Smooth muscle cell (in vitro differentiated cells): ENCODE measurements around the gene SNED1. TPM values are rescaled to one million over a fixed set of nuclear protein-coding genes. Genes with fewer than 3 reads are reported as not detected.

Source experiments
- DNase-seq: peaks from one replicate; lab custom pipeline; 2025; ENCODE audit not compliant: unreplicated experiment; lab: John Stamatoyannopoulos, UW
- H2AFZ ChIP-seq: fragments of 200-600 bp; sonication (generic); 2 replicates; pipeline ENCODE4 v1.6.0; 2016; ENCODE audit warnings: antibody characterized with exemption, low read depth, mild to moderate bottlenecking
- H3F3A ChIP-seq: fragments of 200-600 bp; sonication (generic); 2 replicates; pipeline ENCODE4 v1.6.0; 2017; ENCODE audit warnings: antibody characterized with exemption, low read depth
- H3K27ac ChIP-seq: fragments of 200-600 bp; sonication (generic); 2 replicates; pipeline ENCODE4 v1.5.1; 2016; ENCODE audit warnings: low read depth, mild to moderate bottlenecking
- H3K27me3 ChIP-seq: fragments of 200-600 bp; sonication (generic); 2 replicates; pipeline ENCODE4 v1.6.1; 2016; ENCODE audit warnings: low read depth, mild to moderate bottlenecking
- H3K36me3 ChIP-seq: fragments of 200-600 bp; sonication (generic); 2 replicates; pipeline ENCODE4 v1.5.1; 2016; ENCODE audit warnings: low read depth
- H3K4me1 ChIP-seq: fragments of 200-600 bp; sonication (generic); 2 replicates; pipeline ENCODE4 v1.5.1; 2016; ENCODE audit warnings: low read depth
- H3K4me2 ChIP-seq: fragments of 200-600 bp; sonication (generic); 2 replicates; pipeline ENCODE4 v1.6.0; 2016; ENCODE audit warnings: mild to moderate bottlenecking
- H3K4me3 ChIP-seq: fragments of 200-600 bp; sonication (generic); 2 replicates; pipeline ENCODE4 v1.5.1; 2016; ENCODE audit warnings: mild to moderate bottlenecking
- H3K79me2 ChIP-seq: fragments of 200-600 bp; sonication (generic); 2 replicates; pipeline ENCODE4 v1.6.0; 2016; ENCODE audit warnings: low read depth, mild to moderate bottlenecking
- H3K9ac ChIP-seq: fragments of 200-600 bp; sonication (generic); 2 replicates; pipeline ENCODE4 v1.6.0; 2016; ENCODE audit warnings: low read depth
- H3K9me3 ChIP-seq: fragments of 200-600 bp; sonication (generic); replicated peaks from 2 replicates; pipeline ENCODE4 v1.5.1; 2016; ENCODE audit warnings: low read depth
- H4K20me1 ChIP-seq: fragments of 200-600 bp; sonication (generic); 2 replicates; pipeline ENCODE4 v1.6.0; 2016; ENCODE audit warnings: low read depth
- CTCF ChIP-seq: fragments of 200-600 bp; sonication (generic); IDR thresholded peaks from 2 replicates; pipeline ENCODE4 v1.5.1; 2017; ENCODE audit warnings: borderline replicate concordance, mild to moderate bottlenecking, antibody characterized with exemption; ENCODE audit not compliant: insufficient read depth, poor library complexity, severe bottlenecking
- WGBS: methylation state at CpG from one replicate; pipeline ENCODE4 v1.1.7; 2016; ENCODE audit warnings: low lambda C conversion rate; 5-methylcytosine and 5-hydroxymethylcytosine counted together
- polyA plus RNA-seq: library from polyadenylated mRNA; unstranded; fragments of >200 nt; fragmentation: Nextera tagmentation; extraction: Ambion mirVana; gene quantifications from 2 replicates; pipeline ENCODE4 v1.2.1, GENCODE V29; 2016
- total RNA-seq: library from RNA; depleted of rRNA; stranded (reverse); fragments of >200 nt; gene quantifications from 2 replicates; pipeline ENCODE4 v1.2.3, GENCODE V29; 2014

The SNED1 gene
- total and polyA plus RNA-seq, 2 experiments from 2014 or later: 0.36 to 3.0 TPM

- Histone ChIP-seq H3K9me3 (no peaks in the 10 kb centered on the region), H3K4me3 (no peak overlapping the region), H3K27ac (no peak overlapping the region), H3K4me1 (no peaks in the 10 kb centered on the region), H3K36me3 (no peaks in the 10 kb centered on the region), H4K20me1 (no peaks in the 10 kb centered on the region), H3K79me2 (no peaks in the 10 kb centered on the region), H3K4me2 (no peak overlapping the region), H3K9ac (no peak overlapping the region), H3F3A (no peaks in the 10 kb centered on the region), H3K27me3 (no peaks in the 10 kb centered on the region), H2AFZ (no peak overlapping the region)
- no peak for DNase-seq
- WGBS: 80% methylated on average over 24 of the region's 24 CpGs
- no peak for TF ChIP-seq CTCF
These were observed 141.4 kb downstream of the SNED1 start for GRCh38 chr2:241139531-241140444.

- Histone ChIP-seq H3K27ac (no peak overlapping the region), H4K20me1 (no peaks in the 10 kb centered on the region), H3K4me2 (no peak overlapping the region), H3K4me3 (no peak overlapping the region), H3K9ac (no peak overlapping the region), H2AFZ (no peak overlapping the region), H3K9me3 (no peaks in the 10 kb centered on the region), H3K36me3 (no peaks in the 10 kb centered on the region), H3F3A (no peaks in the 10 kb centered on the region), H3K4me1 (no peaks in the 10 kb centered on the region), H3K79me2 (no peaks in the 10 kb centered on the region), H3K27me3 (no peaks in the 10 kb centered on the region)
- DNase-seq: no peak
- 95% methylated on average over 10 of the region's 10 CpGs for WGBS
- no peak for TF ChIP-seq CTCF
These were observed 142.0 kb downstream of the SNED1 start for GRCh38 chr2:241140445-241140840.

- Histone ChIP-seq H3K4me3 (no peak overlapping the region), H3K4me1 (no peaks in the 10 kb centered on the region), H3K4me2 (no peak overlapping the region), H2AFZ (no peak overlapping the region), H3F3A (no peaks in the 10 kb centered on the region), H3K27ac (no peak overlapping the region), H3K9ac (no peak overlapping the region), H3K36me3 (no peaks in the 10 kb centered on the region), H3K79me2 (no peaks in the 10 kb centered on the region), H4K20me1 (no peaks in the 10 kb centered on the region), H3K9me3 (no peaks in the 10 kb centered on the region), H3K27me3 (no peaks in the 10 kb centered on the region)
- WGBS: 93% methylated on average over 13 of the region's 14 CpGs
- no peak for DNase-seq
- no peak for TF ChIP-seq CTCF
These were observed 142.9 kb downstream of the SNED1 start for GRCh38 chr2:241141214-241141770.
